HCT116 (cell line): ENCODE data around the gene PSMB9. TPM values are rescaled to one million over a fixed set of nuclear protein-coding genes. Genes with fewer than 3 reads are reported as not detected.

Experiments
- ATAC-seq: fragments of 200-7000 bp; cut with Tn5 transposase; 2 replicates; pipeline ENCODE4 v1.9.1; 2020; ENCODE audit warnings: mild to moderate bottlenecking, moderate library complexity
- BruUV-seq: library from RNA; stranded (reverse); fragments of 400-500 nt; replicated peaks from 2 replicates; lab custom pipeline; 2021; lab: Mats Ljungman, UMichigan
- CTCF ChIA-PET: fragments of 300-600 bp; sonication (Branson Sonifier 250); formaldehyde crosslinking; loops from one replicate; lab custom pipeline; 2021; ENCODE audit warnings: antibody characterized with exemption; lab: Charles Lee
- POLR2A ChIA-PET: fragments of 300-600, 350-600 bp; sonication (Branson Sonifier 250); formaldehyde crosslinking; loops from one replicate; lab custom pipeline; 2021; ENCODE audit warnings: antibody characterized with exemption; lab: Charles Lee
- RAD21 ChIA-PET, 2 experiments: fragments of 300-600 bp; sonication (Branson Sonifier 250); formaldehyde crosslinking; loops; one replicate each; lab custom pipeline; 2023; ENCODE audit warnings: low total read pairs in 2 of 2; ENCODE audit not compliant: uncharacterized antibody in 2 of 2, unreplicated experiment in 2 of 2, low non-redundant PET in 1 of 2; lab: Charles Lee
- DNase-seq: peaks from one replicate; pipeline ENCODE4 v3.0.0-alpha.2; 2010; ENCODE audit warnings: low read depth, low spot score
- H2AFZ ChIP-seq: fragments of 200-600 bp; shearing (Covaris generic), sonication (generic); 2 replicates; pipeline ENCODE4 v1.6.1; 2017; ENCODE audit warnings: low read depth, mixed run types, mixed read lengths, antibody characterized with exemption, low read length; ENCODE audit not compliant: poor library complexity, severe bottlenecking
- H3K27ac ChIP-seq: 2 replicates; pipeline ENCODE4 v1.5.1; 2012; ENCODE audit warnings: low read depth, low read length
- H3K27me3 ChIP-seq: fragments of 200-600 bp; sonication (generic); 2 replicates; pipeline ENCODE4 v1.6.1; 2016; ENCODE audit warnings: mixed run types, low read length, mixed read lengths; ENCODE audit not compliant: insufficient read depth
- H3K36me3 ChIP-seq, 2 experiments: fragments of 200-500 bp in 1 of 2; fragments of 200-600 bp in 1 of 2; sonication (Bioruptor generic) in 1 of 2; sonication (generic) in 1 of 2; 2 replicates each; pipeline versions ENCODE4 v1.5.1 to v1.6.1; 2014 to 2016; ENCODE audit warnings: low read length in 2 of 2, inconsistent platforms in 1 of 2, mixed read lengths in 1 of 2, mixed run types in 1 of 2; ENCODE audit not compliant: insufficient read depth in 2 of 2, control insufficient read depth in 1 of 2
- H3K4me1 ChIP-seq, 2 experiments: fragments of 200-600 bp in 1 of 2; sonication (generic) in 1 of 2; 2 replicates each; pipeline versions ENCODE4 v1.5.1 to v1.6.1; 2012 to 2017; ENCODE audit warnings: low read length in 2 of 2, inconsistent platforms in 1 of 2, mild to moderate bottlenecking in 1 of 2, mixed read lengths in 1 of 2, mixed run types in 1 of 2, moderate library complexity in 1 of 2; ENCODE audit not compliant: insufficient read depth in 2 of 2, control insufficient read depth in 1 of 2
- H3K4me2 ChIP-seq: fragments of 200-600 bp; sonication (generic); 2 replicates; pipeline ENCODE4 v1.6.1; 2017; ENCODE audit warnings: mixed run types, low read length, mixed read lengths
- H3K4me3 ChIP-seq, 2 experiments: fragments of 200-600 bp in 1 of 2; sonication (generic) in 1 of 2; replicated peaks in 1 of 2; 2 replicates each; pipeline ENCODE4 v1.5.1; 2011 to 2016; ENCODE audit warnings: low read length in 2 of 2, control low read depth in 1 of 2, low read depth in 1 of 2, mild to moderate bottlenecking in 1 of 2, mixed read lengths in 1 of 2, mixed run types in 1 of 2
- H3K79me2 ChIP-seq: fragments of 200-600 bp; sonication (generic); 2 replicates; pipeline ENCODE4 v1.6.1; 2017; ENCODE audit warnings: mild to moderate bottlenecking, mixed run types, low read length, moderate library complexity, mixed read lengths; ENCODE audit not compliant: insufficient read depth
- H3K9ac ChIP-seq: fragments of 200-600 bp; sonication (generic); 2 replicates; pipeline ENCODE4 v1.6.1; 2016; ENCODE audit warnings: low read length, mixed read lengths
- H3K9me2 ChIP-seq: fragments of 200-600 bp; sonication (generic), shearing (Covaris generic); 2 replicates; pipeline ENCODE4 v1.6.1; 2017; ENCODE audit warnings: mixed run types, mild to moderate bottlenecking, moderate library complexity; ENCODE audit not compliant: insufficient read depth
- H3K9me3 ChIP-seq, 2 experiments: fragments of 200-500 bp in 1 of 2; fragments of 200-600 bp in 1 of 2; sonication (Bioruptor generic) in 1 of 2; sonication (generic) in 1 of 2; 2 replicates each; pipeline ENCODE4 v1.6.1; 2014 to 2017; ENCODE audit warnings: low read length in 2 of 2, mixed read lengths in 2 of 2, inconsistent platforms in 1 of 2, low read depth in 1 of 2, mild to moderate bottlenecking in 1 of 2, mixed run types in 1 of 2, moderate library complexity in 1 of 2; ENCODE audit not compliant: control insufficient read depth in 1 of 2, insufficient read depth in 1 of 2
- H4K20me1 ChIP-seq: fragments of 200-600 bp; sonication (generic), shearing (Covaris generic); 2 replicates; pipeline ENCODE4 v1.6.1; 2017; ENCODE audit warnings: mixed run types, mild to moderate bottlenecking, moderate library complexity; ENCODE audit not compliant: insufficient read depth
- CBX3 ChIP-seq: IDR thresholded peaks from 2 replicates; pipeline ENCODE4 v1.6.1; 2012; ENCODE audit warnings: low read depth
- EGR1 ChIP-seq: IDR thresholded peaks from 2 replicates; pipeline ENCODE4 v1.6.1; 2012; ENCODE audit warnings: low read depth
- EZH2phosphoT487 ChIP-seq: fragments of 200-600 bp; IDR thresholded peaks from 2 replicates; pipeline ENCODE4 v1.6.1; 2018; ENCODE audit warnings: antibody characterized with exemption, borderline replicate concordance
- FOSL1 ChIP-seq: IDR thresholded peaks from 2 replicates; pipeline ENCODE4 v1.6.1; 2012; ENCODE audit warnings: low read depth
- JUND ChIP-seq: IDR thresholded peaks from 2 replicates; pipeline ENCODE4 v1.6.1; 2012
- POLR2AphosphoS5 ChIP-seq: IDR thresholded peaks from 2 replicates; pipeline ENCODE4 v1.6.1; 2011; ENCODE audit warnings: mild to moderate bottlenecking, low read depth, low read length, moderate library complexity
- REST ChIP-seq: IDR thresholded peaks from 2 replicates; pipeline ENCODE4 v1.6.1; 2012; ENCODE audit warnings: low read depth
- intact Hi-C: fragments of 100-400 bp; cut with micrococcal nuclease; formaldehyde crosslinking; loops from 2 replicates; pipeline ENCODE4 v1.10.0; 2022
- total RNA-seq: library from RNA; stranded (reverse); gene quantifications from one replicate; pipeline ENCODE4 v1.2.1, GENCODE V29; 2021; ENCODE audit not compliant: unreplicated experiment

The PSMB9 gene
- total RNA-seq, 1 experiment from 2014 or later, result 8.1 TPM

- Histone ChIP-seq H3K9me2 (no peaks in the 10 kb centered on the region), H3K36me3 (no peaks in the 10 kb centered on the region; a peak in 1 of 4 replicates), H3K27me3 (no peaks in the 10 kb centered on the region), H3K27ac (peak overlapping the region; percentile 33; the same call in 1 of the 2 replicates), H3K9ac (peak overlapping the region; percentile 47), H3K4me3 (peak overlapping the region; percentile 5 to 22; a peak in 1 of 4 replicates), H3K9me3 (no peaks in the 10 kb centered on the region), H3K4me1 (peaks cover 6 to 14% of the 10 kb centered on the region in 2 experiments; a peak in 3 of 4 replicates), H2AFZ (no peak overlapping the region), H3K4me2 (peak overlapping the region; percentile 68), H4K20me1 (no peaks in the 10 kb centered on the region), H3K79me2 (no peaks in the 10 kb centered on the region)
- POLR2A ChIA-PET, result interaction anchor here (0.9 to 2.2 kb wide), 3 partner anchors 9 to 127 kb away, joined by 3 to 12 read pairs (median 4); partner anchors contain the start of genes PSMB9 and TAP1
- no TSS peak for BruUV-seq
- CTCF ChIA-PET, result interaction anchor here (0.6 to 2.4 kb wide), 4 partner anchors 8 to 444 kb away, joined by 3 to 13 read pairs (median 8); partner anchors contain the start of genes PFDN6, PSMB9, TAP1 and WDR46
- DNase-seq (no peak), ATAC-seq (no peak)
- TF ChIP-seq CBX3 (no peak), REST (no peak), POLR2AphosphoS5 (no peak), EZH2phosphoT487 (no peak), EGR1 (no peak), FOSL1 (no peak), JUND (no peak)
- intact Hi-C loops, result no loop called here
- RAD21 ChIA-PET, result no interaction called here
Measured at GRCh38 chr6:32844839-32845383, 9.1 kb upstream of the PSMB9 start.
